ENCODE data around the gene SFXN3. TPM values are rescaled to one million over a fixed set of nuclear protein-coding genes. Genes with fewer than 3 reads are reported as not detected.

The SFXN3 gene
- total and polyA plus RNA-seq, 2 of the 13 experiments (the other 11 are each of a cell fraction or from before 2014, with no cell fraction given), result 16.8 to 71.5 TPM

DNA sequence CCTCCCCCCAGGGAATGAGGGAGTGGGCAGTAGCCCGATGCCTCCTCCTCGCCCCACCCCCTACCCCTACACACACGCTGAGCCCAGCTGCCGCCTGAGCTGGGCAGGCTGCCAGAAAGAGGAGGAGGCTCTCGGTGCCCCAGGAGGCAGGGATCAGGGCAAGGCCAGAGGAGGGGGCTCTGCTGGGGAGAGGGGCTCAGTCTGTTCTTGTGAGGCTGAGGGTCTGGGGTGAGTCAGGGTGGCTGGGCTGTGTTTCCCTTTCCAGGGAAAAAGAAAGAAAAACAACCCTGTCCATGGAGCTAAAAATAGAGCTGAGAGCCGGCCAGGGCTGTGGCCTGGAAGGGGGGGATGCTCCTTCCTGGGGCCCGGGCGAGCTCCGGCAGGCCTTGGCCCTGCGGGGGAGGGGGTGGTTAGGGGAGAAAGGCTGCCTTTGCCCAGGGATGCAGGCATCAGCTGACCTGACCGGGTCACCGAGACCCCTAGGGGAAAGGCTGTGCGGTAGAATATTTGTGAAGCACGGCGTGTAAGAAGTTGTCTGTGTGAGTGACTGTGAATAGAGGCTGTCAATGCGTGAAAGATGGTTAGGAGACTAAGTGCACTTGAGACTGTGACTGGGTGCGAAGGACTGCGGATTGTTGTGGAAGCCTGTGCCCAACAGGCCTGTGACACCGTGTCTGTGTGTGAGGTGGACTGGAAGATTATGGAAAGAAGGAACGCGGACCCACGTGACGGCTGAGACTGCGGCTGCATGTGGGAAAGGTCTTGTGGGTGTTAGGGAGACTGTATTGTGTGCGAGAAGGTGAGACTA lies 32.6 kb upstream of the SFXN3 start (continued):
- TF ChIP-seq ZNF207 (IDR thresholded peaks at IDR 0.05; ENCODE audit: borderline replicate concordance), result no peak
- no peak for TF ChIP-seq ZNF761 (CRISPR knock-in tag; conservative IDR thresholded peaks at IDR 0.05)
- no peak for TF ChIP-seq NONO (IDR thresholded peaks at IDR 0.05)
- peak; percentile 52; the same call in 1 of the 2 replicates for TF ChIP-seq NONO (CRISPR knock-in tag; conservative IDR thresholded peaks at IDR 0.05)
- TF ChIP-seq HMGXB4 (CRISPR knock-in tag; IDR thresholded peaks at IDR 0.05; ENCODE audit: borderline replicate concordance in 1 of 2, low read depth in 1 of 2), result no peak
- TF ChIP-seq CEBPG (CRISPR knock-in tag; IDR thresholded peaks at IDR 0.05), result no peak
- peak; percentile 74 for TF ChIP-seq PATZ1 (CRISPR knock-in tag; IDR thresholded peaks at IDR 0.05)
- no peak for TF ChIP-seq ATF1 (CRISPR knock-in tag; IDR thresholded peaks at IDR 0.05)
- no peak for TF ChIP-seq ZBTB40 (IDR thresholded peaks at IDR 0.05)
- no peak for TF ChIP-seq ZBTB40 (CRISPR knock-in tag; IDR thresholded peaks at IDR 0.05)
- TF ChIP-seq ZNF17 (CRISPR knock-in tag; IDR thresholded peaks at IDR 0.05), result no peak
- TF ChIP-seq, protein P1, sequence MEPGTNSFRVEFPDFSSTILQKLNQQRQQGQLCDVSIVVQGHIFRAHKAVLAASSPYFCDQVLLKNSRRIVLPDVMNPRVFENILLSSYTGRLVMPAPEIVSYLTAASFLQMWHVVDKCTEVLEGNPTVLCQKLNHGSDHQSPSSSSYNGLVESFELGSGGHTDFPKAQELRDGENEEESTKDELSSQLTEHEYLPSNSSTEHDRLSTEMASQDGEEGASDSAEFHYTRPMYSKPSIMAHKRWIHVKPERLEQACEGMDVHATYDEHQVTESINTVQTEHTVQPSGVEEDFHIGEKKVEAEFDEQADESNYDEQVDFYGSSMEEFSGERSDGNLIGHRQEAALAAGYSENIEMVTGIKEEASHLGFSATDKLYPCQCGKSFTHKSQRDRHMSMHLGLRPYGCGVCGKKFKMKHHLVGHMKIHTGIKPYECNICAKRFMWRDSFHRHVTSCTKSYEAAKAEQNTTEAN (CRISPR knock-in tag; conservative IDR thresholded peaks at IDR 0.05), result no peak
- TF ChIP-seq U2AF2 (IDR thresholded peaks at IDR 0.05; ENCODE audit: low read depth, low read length), result no peak
- no peak for TF ChIP-seq REPIN1 (CRISPR knock-in tag; IDR thresholded peaks at IDR 0.05; ENCODE audit: borderline replicate concordance, low read depth)
